SU-DHL-6 (cell line): ENCODE measurements around the gene MIER3.

ENCODE experiments used
- H2AFZ ChIP-seq: fragments of 200-600 bp; sonication (generic); 2 replicates; pipeline ENCODE4 v1.6.1; 2014; ENCODE audit warnings: low read depth, mild to moderate bottlenecking, moderate library complexity, mixed read lengths, antibody characterized with exemption, low read length; ENCODE audit not compliant: severe bottlenecking
- H3F3A ChIP-seq: fragments of 200-600 bp; shearing (Covaris generic); 2 replicates; pipeline ENCODE4 v1.6.0; 2016; ENCODE audit warnings: antibody characterized with exemption, mild to moderate bottlenecking; ENCODE audit not compliant: insufficient read depth
- H3K27ac ChIP-seq: fragments of 200-600 bp; sonication (generic); 2 replicates; pipeline ENCODE4 v1.5.1; 2016; ENCODE audit warnings: low read depth, mild to moderate bottlenecking, low read length, moderate library complexity, mixed read lengths
- H3K27me3 ChIP-seq: fragments of 200-600 bp; sonication (generic), shearing (Covaris generic); 2 replicates; pipeline ENCODE4 v1.6.0; 2014; ENCODE audit warnings: mild to moderate bottlenecking, low read length
- H3K36me3 ChIP-seq: fragments of 200-600 bp; sonication (generic); 2 replicates; pipeline ENCODE4 v1.6.1; 2014; ENCODE audit warnings: mild to moderate bottlenecking, low read length, mixed read lengths
- H3K4me2 ChIP-seq: fragments of 300-600, 200-600 bp; shearing (Covaris generic), sonication (generic); 2 replicates; pipeline ENCODE4 v1.6.0; 2014; ENCODE audit warnings: low read length, low read depth, mild to moderate bottlenecking; ENCODE audit not compliant: poor library complexity, severe bottlenecking
- H3K4me3 ChIP-seq: fragments of 200-600 bp; sonication (generic); 2 replicates; pipeline ENCODE4 v1.5.1; 2014; ENCODE audit warnings: antibody characterized with exemption, low read length, mild to moderate bottlenecking, mixed read lengths; ENCODE audit not compliant: insufficient read depth, poor library complexity, severe bottlenecking
- H3K79me2 ChIP-seq: fragments of 200-600 bp; sonication (generic); 2 replicates; pipeline ENCODE4 v1.6.1; 2014; ENCODE audit warnings: mild to moderate bottlenecking, low read length, moderate library complexity; ENCODE audit not compliant: insufficient read depth
- H3K9ac ChIP-seq: fragments of 200-600 bp; sonication (generic); 2 replicates; pipeline ENCODE4 v1.7.0; 2014; ENCODE audit warnings: mild to moderate bottlenecking, low read length
- H3K9me2 ChIP-seq: fragments of 200-600 bp; sonication (generic); replicated peaks from 2 replicates; pipeline ENCODE4 v1.6.1; 2014; ENCODE audit warnings: low read length; ENCODE audit not compliant: insufficient read depth
- H3K9me3 ChIP-seq: fragments of 200-600 bp; sonication (generic); 2 replicates; pipeline ENCODE4 v1.6.1; 2014; ENCODE audit warnings: low read length, mixed read lengths; ENCODE audit not compliant: insufficient read depth
- H4K20me1 ChIP-seq: fragments of 200-600 bp; sonication (generic); 2 replicates; pipeline ENCODE4 v1.6.1; 2014; ENCODE audit warnings: low read depth, mild to moderate bottlenecking, antibody characterized with exemption, low read length, moderate library complexity, mixed read lengths
- CTCF ChIP-seq: fragments of 200-600 bp; sonication (generic); IDR thresholded peaks from one replicate; pipeline ENCODE4 v1.5.1; 2017; ENCODE audit warnings: antibody characterized with exemption, mild to moderate bottlenecking, low read length, moderate library complexity; ENCODE audit not compliant: insufficient read depth, poor library complexity, severe bottlenecking
- EZH2phosphoT487 ChIP-seq: fragments of 200-600 bp; sonication (generic), shearing (Covaris generic); conservative IDR thresholded peaks from 2 replicates; pipeline ENCODE4 v1.6.1; 2018; ENCODE audit warnings: mild to moderate bottlenecking, antibody characterized with exemption, low read length, moderate library complexity, mixed read lengths

The MIER3 gene

GRCh38 chr5:56951126-56951945, 587 bp downstream of the MIER3 start:
- H3K9me2 ChIP-seq = no peaks in the 10 kb centered on the region
- peaks cover 5% of the 10 kb centered on the region; the same call in 1 of the 2 replicates for H3K79me2 ChIP-seq
- H3K9ac ChIP-seq = peak overlapping the region; percentile 83
- H3K36me3 ChIP-seq = peaks cover 3% of the 10 kb centered on the region; the same call in 1 of the 2 replicates
- TF ChIP-seq EZH2phosphoT487 = no peak
- TF ChIP-seq CTCF = no peak
- H4K20me1 ChIP-seq = no peaks in the 10 kb centered on the region
- no peaks in the 10 kb centered on the region for H3F3A ChIP-seq
- H3K4me2 ChIP-seq = peak overlapping the region; percentile 86
- peak overlapping the region; percentile 90 for H3K4me3 ChIP-seq
- no peaks in the 10 kb centered on the region for H3K27me3 ChIP-seq
- H2AFZ ChIP-seq = peak overlapping the region; percentile 52
- H3K27ac ChIP-seq = peak overlapping the region; percentile 34
- no peaks in the 10 kb centered on the region for H3K9me3 ChIP-seq

- Histone ChIP-seq H3K9me2 (no peaks in the 10 kb centered on the region), H3K27me3 (no peaks in the 10 kb centered on the region), H3K36me3 (peaks cover 8% of the 10 kb centered on the region; the same call in 1 of the 2 replicates), H3K9me3 (no peaks in the 10 kb centered on the region), H3K4me2 (peak overlapping the region; percentile 86), H3K4me3 (peak overlapping the region; percentile 90), H3F3A (no peaks in the 10 kb centered on the region), H4K20me1 (no peaks in the 10 kb centered on the region), H3K27ac (peak overlapping the region; percentile 34; the same call in 1 of the 2 replicates), H3K79me2 (peaks cover 5% of the 10 kb centered on the region; the same call in 1 of the 2 replicates), H3K9ac (peak overlapping the region; percentile 83), H2AFZ (peak overlapping the region; percentile 52)
- TF ChIP-seq EZH2phosphoT487 (no peak), CTCF (no peak)
These were observed 1.2 kb downstream of the MIER3 start for GRCh38 chr5:56950626-56951125.

- Histone ChIP-seq H3F3A (no peaks in the 10 kb centered on the region), H3K4me2 (no peak overlapping the region), H3K36me3 (peaks cover 11% of the 10 kb centered on the region; the same call in 1 of the 2 replicates), H3K27ac (no peak overlapping the region), H3K27me3 (no peaks in the 10 kb centered on the region), H3K9me3 (no peaks in the 10 kb centered on the region), H3K9ac (no peak overlapping the region), H3K9me2 (no peaks in the 10 kb centered on the region), H4K20me1 (no peaks in the 10 kb centered on the region), H3K79me2 (peaks cover 5% of the 10 kb centered on the region; the same call in 1 of the 2 replicates), H3K4me3 (no peak overlapping the region), H2AFZ (no peak overlapping the region)
- TF ChIP-seq EZH2phosphoT487 = no peak
- no peak for TF ChIP-seq CTCF
These were observed 4.9 kb downstream of the MIER3 start for GRCh38 chr5:56947052-56947451.
